ENCODE results near the gene BAD.
"Not testable (repeated sequence)": the region's sequence is repeated elsewhere in the genome, so short reads cannot be mapped to it uniquely, and the experiment has no call there.

BAD gene

GRCh38 chr11:64284048-64284961 is at the start of gene BAD:
BAD (minus strand) TSS chr11:64284665; CDS start chr11:64284368, 297 bp downstream.
- peak; percentile 81 for DNase-seq

- no peak for DNase-seq
Measured at GRCh38 chr11:64333556-64333955, 49.1 kb upstream of the BAD start.

GRCh38 chr11:64331569-64332371 is 47.3 kb upstream of the BAD start:
- DNase-seq: peak; percentile 53

GRCh38 chr11:64330888-64331287 is 46.4 kb upstream of the BAD start:
- DNase-seq: no peak

GRCh38 chr11:64327993-64328392 is 43.5 kb upstream of the BAD start:
- no peak for DNase-seq

GRCh38 chr11:64327375-64327774 is 42.9 kb upstream of the BAD start:
- no peak for DNase-seq

- DNase-seq: no peak
Measured at GRCh38 chr11:64324692-64325469, 40.4 kb upstream of the BAD start.

GRCh38 chr11:64323984-64324383 is 39.5 kb upstream of the BAD start:
- DNase-seq: not testable (repeated sequence)

GRCh38 chr11:64323373-64323772 is 38.9 kb upstream of the BAD start:
- no peak for DNase-seq

- DNase-seq: no peak
Measured at GRCh38 chr11:64322925-64323260, 38.4 kb upstream of the BAD start.

GRCh38 chr11:64321533-64321932 is 37.1 kb upstream of the BAD start:
- DNase-seq: peak; percentile 58

- no peak for DNase-seq
Measured at GRCh38 chr11:64321026-64321425, 36.6 kb upstream of the BAD start.

GRCh38 chr11:64320556-64320955 is 36.1 kb upstream of the BAD start:
- DNase-seq: no peak

GRCh38 chr11:64318766-64319761 is 34.6 kb upstream of the BAD start:
- no peak for DNase-seq

GRCh38 chr11:64317961-64318765 is 33.7 kb upstream of the BAD start, which contains the start of gene PRDX5:
PRDX5 (plus strand) TSS chr11:64318121; CDS start chr11:64318216, 95 bp downstream.
- peak; percentile 91 for DNase-seq

GRCh38 chr11:64317325-64317960 is 33.0 kb upstream of the BAD start, which contains the start of gene TRMT112:
TRMT112 (minus strand) TSS chr11:64317559; CDS start chr11:64317526, 33 bp downstream.
- peak; percentile 96 for DNase-seq

- peak; percentile 43 for DNase-seq
Measured at GRCh38 chr11:64316672-64317324, 32.3 kb upstream of the BAD start.

- DNase-seq: not testable (repeated sequence)
Measured at GRCh38 chr11:64315667-64316526, 31.4 kb upstream of the BAD start.

All from NCI-H2029 treated with DMSO at 0.1 percent for 48 hours (cell line).